ENCODE results near the gene HOXC11. TPM values are rescaled to one million over a fixed set of nuclear protein-coding genes. Genes with fewer than 3 reads are reported as not detected.

HOXC11 gene
- total RNA-seq, 1 experiment from 2014 or later, result 2.2 TPM

GRCh38 chr12:53992377-53992889 lies 19.5 kb downstream of the HOXC11 start:
- intact Hi-C loops (cut with micrococcal nuclease; ENCODE audit: unreplicated experiment), result no loop called here
- Mint-ChIP-seq H3K4me1 (ENCODE audit: low read depth, unreplicated experiment) (peaks cover 28% of the 10 kb centered on the region), H3K36me3 (ENCODE audit: insufficient read depth, unreplicated experiment) (peaks cover 14% of the 10 kb centered on the region), H3K9me3 (ENCODE audit: unreplicated experiment) (no peaks in the 10 kb centered on the region), H3K27me3 (ENCODE audit: insufficient read depth, unreplicated experiment) (no peaks in the 10 kb centered on the region), H3K4me3 (ENCODE audit: unreplicated experiment) (no peak overlapping the region), H3K27ac (ENCODE audit: unreplicated experiment) (no peak overlapping the region)
- no TSS peak for BruUV-seq (replicated peaks)
- ChIA-PET CTCF (interaction anchor here (1.0 kb wide), 1 partner anchor 40 kb away, joined by 6 read pairs; the partner anchor contains the start of gene HOXC5), POLR2A (interaction anchor here (0.5 kb wide), 1 partner anchor 333 kb away, joined by 3 read pairs; the partner anchor contains the start of gene COPZ1)
- no peak overlapping the region for H3K4me3 ChIP-seq (ENCODE audit: low read depth, low read length)
- no peak for DNase-seq
- H3K27me3 ChIP-seq (replicated peaks; ENCODE audit: control insufficient read depth, insufficient read depth, low read length), result no peaks in the 10 kb centered on the region
- TF ChIP-seq CTCF (IDR thresholded peaks at IDR 0.05; ENCODE audit: insufficient read depth in 1 of 2, low read depth in 1 of 2, low read length in 1 of 2, severe bottlenecking in 1 of 2, unreplicated experiment in 1 of 2), result no peak
- H3K9me3 ChIP-seq, result no peaks in the 10 kb centered on the region
- no peaks in the 10 kb centered on the region for H3K36me3 ChIP-seq (ENCODE audit: control insufficient read depth, insufficient read depth, low read length)
- H3K4me1 ChIP-seq, result peaks cover 28% of the 10 kb centered on the region

- Mint-ChIP-seq H3K4me1 (ENCODE audit: low read depth, unreplicated experiment) (peaks cover 24% of the 10 kb centered on the region), H3K4me3 (ENCODE audit: unreplicated experiment) (peak overlapping the region; percentile 89), H3K27me3 (ENCODE audit: insufficient read depth, unreplicated experiment) (no peaks in the 10 kb centered on the region), H3K9me3 (ENCODE audit: unreplicated experiment) (no peaks in the 10 kb centered on the region), H3K27ac (ENCODE audit: unreplicated experiment) (peak overlapping the region; percentile 97), H3K36me3 (ENCODE audit: insufficient read depth, unreplicated experiment) (peaks cover 14% of the 10 kb centered on the region)
- Histone ChIP-seq H3K4me1 (peaks cover 18% of the 10 kb centered on the region), H3K9me3 (no peaks in the 10 kb centered on the region), H3K36me3 (ENCODE audit: control insufficient read depth, insufficient read depth, low read length) (no peaks in the 10 kb centered on the region), H3K4me3 (ENCODE audit: low read depth, low read length) (peak overlapping the region; percentile 63), H3K27me3 (replicated peaks; ENCODE audit: control insufficient read depth, insufficient read depth, low read length) (no peaks in the 10 kb centered on the region)
- BruUV-seq (replicated peaks), result no TSS peak
- TF ChIP-seq CTCF (IDR thresholded peaks at IDR 0.05; ENCODE audit: insufficient read depth in 1 of 2, low read depth in 1 of 2, low read length in 1 of 2, severe bottlenecking in 1 of 2, unreplicated experiment in 1 of 2), result no peak
- DNase-seq, result no peak
- ChIA-PET CTCF (interaction anchor here (1.1 kb wide), 1 partner anchor 8 kb away, joined by 4 read pairs; the partner anchor contains the start of gene HOXC10), POLR2A (no interaction called here)
- intact Hi-C loops (cut with micrococcal nuclease; ENCODE audit: unreplicated experiment), result no loop called here
These were observed 20.5 kb downstream of the HOXC11 start for GRCh38 chr12:53993162-53994008.

- CTCF ChIA-PET, result interaction anchor here (1.1 kb wide), 1 partner anchor 9 kb away, joined by 4 read pairs; the partner anchor contains the start of gene HOXC10
These were observed 21.0 kb downstream of the HOXC11 start for GRCh38 chr12:53994009-53994263.

More at GRCh38 chr12:53994009-53994263, 21.0 kb downstream of the HOXC11 start:
- no peaks in the 10 kb centered on the region for H3K9me3 ChIP-seq
- H3K27me3 Mint-ChIP-seq (ENCODE audit: insufficient read depth, unreplicated experiment), result no peaks in the 10 kb centered on the region
- no peaks in the 10 kb centered on the region for H3K9me3 Mint-ChIP-seq (ENCODE audit: unreplicated experiment)
- H3K4me1 Mint-ChIP-seq (ENCODE audit: low read depth, unreplicated experiment), result peaks cover 18% of the 10 kb centered on the region
- peak overlapping the region; percentile 97 for H3K27ac Mint-ChIP-seq (ENCODE audit: unreplicated experiment)
- no peaks in the 10 kb centered on the region for H3K36me3 ChIP-seq (ENCODE audit: control insufficient read depth, insufficient read depth, low read length)
- intact Hi-C loops (cut with micrococcal nuclease; ENCODE audit: unreplicated experiment), result no loop called here
- H3K27me3 ChIP-seq (replicated peaks; ENCODE audit: control insufficient read depth, insufficient read depth, low read length), result no peaks in the 10 kb centered on the region
- H3K4me3 ChIP-seq (ENCODE audit: low read depth, low read length), result peak overlapping the region; percentile 63
- no peak for DNase-seq
- H3K36me3 Mint-ChIP-seq (ENCODE audit: insufficient read depth, unreplicated experiment), result peaks cover 14% of the 10 kb centered on the region
- peak overlapping the region; percentile 89 for H3K4me3 Mint-ChIP-seq (ENCODE audit: unreplicated experiment)
- POLR2A ChIA-PET, result no interaction called here
- TF ChIP-seq CTCF (IDR thresholded peaks at IDR 0.05; ENCODE audit: insufficient read depth in 1 of 2, low read depth in 1 of 2, low read length in 1 of 2, severe bottlenecking in 1 of 2, unreplicated experiment in 1 of 2), result no peak
- BruUV-seq (replicated peaks), result no TSS peak
- peaks cover 13% of the 10 kb centered on the region for H3K4me1 ChIP-seq
